GM12891 (cell line): ENCODE results near the gene MVB12B.

ENCODE experiments used
- POLR2A ChIP-seq: IDR thresholded peaks from 2 replicates; pipeline ENCODE4 v1.6.1; 2011; ENCODE audit warnings: low read depth, low read length, control low read depth
- POLR2AphosphoS5 ChIP-seq: IDR thresholded peaks from 2 replicates; pipeline ENCODE4 v1.6.1; 2011; ENCODE audit warnings: low read depth, low read length, control low read depth
- TAF1 ChIP-seq: IDR thresholded peaks from 2 replicates; pipeline ENCODE4 v1.6.1; 2011; ENCODE audit warnings: low read depth, low read length, control low read depth

GRCh38 chr9:126490871-126491567 lies 164.4 kb downstream of the MVB12B start:
- TF ChIP-seq POLR2A (no peak), TAF1 (no peak), POLR2AphosphoS5 (no peak)
